Nephron progenitor cell (in vitro differentiated cells): ENCODE results near the gene RSPH1.
A peak's percentile ranks its signal among the peaks of the same experiment; 100 is the strongest.

ENCODE experiments used
- DNase-seq: peaks from one replicate; pipeline ENCODE4 v3.0.0; 2021
- H3K27ac Mint-ChIP-seq: 2 replicates; pipeline ENCODE4 v1.8.0; 2021; ENCODE audit warnings: mild to moderate bottlenecking, moderate library complexity, mixed read lengths
- H3K27me3 Mint-ChIP-seq: 2 replicates; pipeline ENCODE4 v1.8.0; 2021; ENCODE audit warnings: mild to moderate bottlenecking, low read depth, mixed read lengths; ENCODE audit not compliant: poor library complexity
- H3K36me3 Mint-ChIP-seq: 2 replicates; pipeline ENCODE4 v1.8.0; 2021; ENCODE audit warnings: low read depth, mixed read lengths
- H3K4me1 Mint-ChIP-seq: 2 replicates; pipeline ENCODE4 v1.8.0; 2021; ENCODE audit warnings: mixed read lengths
- H3K4me3 Mint-ChIP-seq: 2 replicates; pipeline ENCODE4 v1.8.0; 2021; ENCODE audit warnings: mild to moderate bottlenecking, moderate library complexity, mixed read lengths
- H3K9me3 Mint-ChIP-seq: 2 replicates; pipeline ENCODE4 v1.8.0; 2021; ENCODE audit warnings: mild to moderate bottlenecking, moderate library complexity, mixed read lengths
- CTCF ChIP-seq: fragments of 200-600 bp; sonication (generic); IDR thresholded peaks from 2 replicates; pipeline ENCODE4 v1.5.0; 2021; ENCODE audit warnings: antibody characterized with exemption

Gene RSPH1

GRCh38 chr21:42513985-42514882 lies 18.2 kb upstream of the RSPH1 start:
- Mint-ChIP-seq H3K4me1 (peaks cover 64% of the 10 kb centered on the region), H3K27me3 (peaks cover 45% of the 10 kb centered on the region), H3K27ac (no peak overlapping the region), H3K36me3 (no peaks in the 10 kb centered on the region), H3K9me3 (no peaks in the 10 kb centered on the region), H3K4me3 (peak overlapping the region; percentile 84)
- DNase-seq: peak; percentile 60
- TF ChIP-seq CTCF: no peak

- Mint-ChIP-seq H3K4me1 (peaks cover 59% of the 10 kb centered on the region), H3K27ac (no peak within 1 kb of the TSS), H3K36me3 (no peaks in the 10 kb centered on the region), H3K4me3 (peak within 1 kb of the TSS; percentile 84), H3K27me3 (peaks cover 46% of the 10 kb centered on the region), H3K9me3 (no peaks in the 10 kb centered on the region)
- no peak for TF ChIP-seq CTCF
- DNase-seq: peak; percentile 59
These were observed 17.3 kb upstream of the RSPH1 start, which contains the start of gene SLC37A1 for GRCh38 chr21:42513151-42513984. Gene SLC37A1 (plus strand): TSS chr21:42513852. CDS start chr21:42518455, 4,603 bp downstream.

- H3K4me1 Mint-ChIP-seq: peaks cover 55% of the 10 kb centered on the region
- no peak for TF ChIP-seq CTCF
- no peak overlapping the region for H3K27ac Mint-ChIP-seq
- no peaks in the 10 kb centered on the region for H3K36me3 Mint-ChIP-seq
- DNase-seq: no peak
- H3K27me3 Mint-ChIP-seq: peaks cover 43% of the 10 kb centered on the region
- peak overlapping the region; percentile 68 for H3K4me3 Mint-ChIP-seq
- no peaks in the 10 kb centered on the region for H3K9me3 Mint-ChIP-seq
These were observed 16.5 kb upstream of the RSPH1 start for GRCh38 chr21:42512346-42513034.

GRCh38 chr21:42509244-42509643 lies 13.2 kb upstream of the RSPH1 start:
- Mint-ChIP-seq H3K27ac (no peak overlapping the region), H3K4me3 (no peak overlapping the region), H3K9me3 (no peaks in the 10 kb centered on the region), H3K36me3 (no peaks in the 10 kb centered on the region), H3K27me3 (peaks cover 28% of the 10 kb centered on the region), H3K4me1 (peaks cover 31% of the 10 kb centered on the region)
- no peak for DNase-seq
- TF ChIP-seq CTCF: no peak

- Mint-ChIP-seq H3K27ac (no peak overlapping the region), H3K9me3 (no peaks in the 10 kb centered on the region), H3K4me3 (no peak overlapping the region), H3K36me3 (no peaks in the 10 kb centered on the region), H3K27me3 (peaks cover 25% of the 10 kb centered on the region), H3K4me1 (peaks cover 31% of the 10 kb centered on the region)
- no peak for DNase-seq
- TF ChIP-seq CTCF: no peak
These were observed 12.3 kb upstream of the RSPH1 start for GRCh38 chr21:42508371-42508770.
